Upper lobe of right lung (tissue), 1 donor: Measurements from ENCODE around the gene RBPJL. TPM values are rescaled to one million over a fixed set of nuclear protein-coding genes. Genes with fewer than 3 reads are reported as not detected.

Experiments used
- ATAC-seq: fragments of 200-7000 bp; cut with Tn5 transposase; one replicate; pipeline ENCODE4 v1.9.1; 2020; ENCODE audit warnings: mild to moderate bottlenecking, moderate library complexity
- DNase-seq: peaks from one replicate; pipeline ENCODE4 v3.0.0-alpha.2; 2020
- H3K27ac ChIP-seq: fragments of 200-600 bp; one replicate; pipeline ENCODE4 v1.8.0; 2022
- H3K27me3 ChIP-seq: fragments of 200-600 bp; one replicate; pipeline ENCODE4 v1.8.0; 2022; ENCODE audit warnings: mild to moderate bottlenecking
- H3K36me3 ChIP-seq: fragments of 200-600 bp; one replicate; pipeline ENCODE4 v1.8.0; 2022
- H3K4me1 ChIP-seq: fragments of 200-600 bp; one replicate; pipeline ENCODE4 v1.8.0; 2022
- H3K4me3 ChIP-seq: fragments of 200-600 bp; one replicate; pipeline ENCODE4 v1.8.0; 2022; ENCODE audit warnings: mild to moderate bottlenecking
- H3K9me3 ChIP-seq: fragments of 200-600 bp; one replicate; pipeline ENCODE4 v1.8.0; 2022
- intact Hi-C: fragments of 100-400 bp; cut with DNase I; formaldehyde crosslinking; loops from one replicate; pipeline ENCODE4 v1.11.0; 2022
- long read RNA-seq: library from polyadenylated mRNA; unstranded; transcript quantifications from one replicate; pipeline ENCODE4 v2.0.0, GENCODE V29; 2021
- total RNA-seq: library from RNA; stranded (reverse); fragmentation: NEBNext Ultra II Directional; extraction: Animal tissue kit (Norgen Biotek cat#: 25700); gene quantifications from one replicate; pipeline ENCODE4 v1.2.1, GENCODE V29; 2021
- TF ChIP-seq, protein P1 (sequence below): fragments of 200-600 bp; IDR thresholded peaks from one replicate; pipeline ENCODE4 v1.8.0; 2022; ENCODE audit warnings: antibody characterized with exemption
- donor health status: DM: no; HTN: yes; CAD: no; lungs with severe emphysema.

Gene RBPJL, protein sequence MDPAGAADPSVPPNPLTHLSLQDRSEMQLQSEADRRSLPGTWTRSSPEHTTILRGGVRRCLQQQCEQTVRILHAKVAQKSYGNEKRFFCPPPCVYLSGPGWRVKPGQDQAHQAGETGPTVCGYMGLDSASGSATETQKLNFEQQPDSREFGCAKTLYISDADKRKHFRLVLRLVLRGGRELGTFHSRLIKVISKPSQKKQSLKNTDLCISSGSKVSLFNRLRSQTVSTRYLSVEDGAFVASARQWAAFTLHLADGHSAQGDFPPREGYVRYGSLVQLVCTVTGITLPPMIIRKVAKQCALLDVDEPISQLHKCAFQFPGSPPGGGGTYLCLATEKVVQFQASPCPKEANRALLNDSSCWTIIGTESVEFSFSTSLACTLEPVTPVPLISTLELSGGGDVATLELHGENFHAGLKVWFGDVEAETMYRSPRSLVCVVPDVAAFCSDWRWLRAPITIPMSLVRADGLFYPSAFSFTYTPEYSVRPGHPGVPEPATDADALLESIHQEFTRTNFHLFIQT
- total RNA-seq, result not detected
- long read RNA-seq, partial matches to known transcripts, result 0 of 1 reads
- long read RNA-seq, other reads (novel, unspliced or antisense), result 1 of 1 reads

DNA sequence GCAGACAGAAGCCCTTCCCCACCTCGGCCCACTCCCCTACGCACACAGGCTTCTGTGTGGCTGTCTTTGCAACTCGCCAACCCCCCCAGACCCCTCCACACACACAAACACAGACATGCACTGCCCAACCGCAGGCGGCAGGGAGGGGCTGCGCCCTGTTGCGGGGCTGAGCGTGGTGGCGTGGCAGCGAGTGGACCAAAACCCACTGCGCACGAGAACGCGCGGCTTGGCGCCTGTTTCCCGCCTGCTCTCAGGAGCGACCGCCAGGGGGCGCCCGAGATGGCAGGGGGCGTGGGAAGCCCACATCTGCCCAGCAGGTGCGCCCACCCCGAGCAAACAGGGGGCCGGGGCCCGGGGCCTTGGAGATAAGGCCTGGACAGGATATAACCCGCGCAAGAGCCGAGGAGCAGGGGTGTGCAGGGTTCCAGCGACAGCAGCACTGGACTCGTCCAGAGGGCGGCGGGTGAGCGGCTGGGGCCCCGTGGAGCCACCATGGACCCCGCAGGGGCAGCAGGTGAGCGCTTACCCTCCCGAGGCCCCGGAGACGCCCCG is at the start of gene RBPJL:
RBPJL (plus strand) TSS at position 410 of the 552 bp plus-strand sequence; CDS start at position 493, 83 bp downstream.
- TF ChIP-seq, protein P1, sequence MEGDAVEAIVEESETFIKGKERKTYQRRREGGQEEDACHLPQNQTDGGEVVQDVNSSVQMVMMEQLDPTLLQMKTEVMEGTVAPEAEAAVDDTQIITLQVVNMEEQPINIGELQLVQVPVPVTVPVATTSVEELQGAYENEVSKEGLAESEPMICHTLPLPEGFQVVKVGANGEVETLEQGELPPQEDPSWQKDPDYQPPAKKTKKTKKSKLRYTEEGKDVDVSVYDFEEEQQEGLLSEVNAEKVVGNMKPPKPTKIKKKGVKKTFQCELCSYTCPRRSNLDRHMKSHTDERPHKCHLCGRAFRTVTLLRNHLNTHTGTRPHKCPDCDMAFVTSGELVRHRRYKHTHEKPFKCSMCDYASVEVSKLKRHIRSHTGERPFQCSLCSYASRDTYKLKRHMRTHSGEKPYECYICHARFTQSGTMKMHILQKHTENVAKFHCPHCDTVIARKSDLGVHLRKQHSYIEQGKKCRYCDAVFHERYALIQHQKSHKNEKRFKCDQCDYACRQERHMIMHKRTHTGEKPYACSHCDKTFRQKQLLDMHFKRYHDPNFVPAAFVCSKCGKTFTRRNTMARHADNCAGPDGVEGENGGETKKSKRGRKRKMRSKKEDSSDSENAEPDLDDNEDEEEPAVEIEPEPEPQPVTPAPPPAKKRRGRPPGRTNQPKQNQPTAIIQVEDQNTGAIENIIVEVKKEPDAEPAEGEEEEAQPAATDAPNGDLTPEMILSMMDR, result peak; percentile 82
- Histone ChIP-seq H3K36me3 (no peaks in the 10 kb centered on the region), H3K4me1 (no peaks in the 10 kb centered on the region), H3K4me3 (no peak within 1 kb of the TSS), H3K27ac (no peak within 1 kb of the TSS), H3K9me3 (no peaks in the 10 kb centered on the region), H3K27me3 (peaks cover 23% of the 10 kb centered on the region)
- intact Hi-C loops, result no loop called here
- peak; percentile 55 for ATAC-seq
- DNase-seq, result no peak

DNA sequence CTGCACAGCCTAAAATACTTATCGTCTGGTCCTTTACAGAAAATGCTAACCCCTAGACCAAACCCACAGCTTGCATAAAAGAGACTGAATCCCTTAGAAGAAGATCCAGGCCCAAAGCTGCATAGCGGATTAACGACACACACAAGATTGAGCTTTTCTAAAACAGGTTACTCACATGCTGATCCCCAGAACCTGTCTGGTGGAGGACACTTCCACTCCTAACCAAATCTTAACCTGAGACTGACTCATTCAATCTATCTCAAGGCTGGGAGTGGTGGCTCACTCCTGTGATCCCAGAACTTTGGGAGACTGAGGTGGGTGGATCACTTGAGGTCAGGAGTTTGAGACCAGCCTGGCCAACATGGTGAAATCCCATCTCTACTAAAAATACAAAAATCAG is 49.5 kb upstream of the RBPJL start:
- no peak overlapping the region for H3K4me3 ChIP-seq
- H3K27me3 ChIP-seq, result no peaks in the 10 kb centered on the region
- H3K9me3 ChIP-seq, result no peaks in the 10 kb centered on the region
- intact Hi-C loops, result no loop called here
- DNase-seq (no peak), ATAC-seq (no peak)
- H3K27ac ChIP-seq, result no peak overlapping the region
- TF ChIP-seq, protein P1, result no peak
- H3K4me1 ChIP-seq, result peaks cover 6% of the 10 kb centered on the region
- H3K36me3 ChIP-seq, result no peaks in the 10 kb centered on the region

DNA sequence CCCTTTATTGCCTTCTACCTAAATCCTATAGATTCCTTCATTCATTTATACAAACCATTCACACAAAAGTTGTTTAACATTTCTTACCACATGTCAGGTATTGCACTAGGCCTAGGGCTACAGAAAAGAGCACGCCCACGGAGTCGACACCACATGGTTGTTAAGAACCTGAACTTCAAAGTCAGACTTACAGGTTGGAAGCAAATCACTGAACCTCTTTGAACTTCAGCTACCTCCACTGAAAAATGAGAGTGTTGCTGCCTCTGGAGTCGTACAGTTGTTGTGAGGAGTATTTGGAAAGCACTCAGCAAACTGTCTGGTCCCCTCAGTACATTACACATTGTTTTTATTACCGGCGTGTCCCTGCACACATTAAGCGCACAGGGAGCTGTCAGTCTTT is 48.9 kb upstream of the RBPJL start:
- TF ChIP-seq, protein P1, result no peak
- Histone ChIP-seq H3K4me3 (no peak overlapping the region), H3K27me3 (no peaks in the 10 kb centered on the region), H3K9me3 (no peaks in the 10 kb centered on the region), H3K27ac (no peak overlapping the region), H3K4me1 (peaks cover 6% of the 10 kb centered on the region), H3K36me3 (no peaks in the 10 kb centered on the region)
- DNase-seq (no peak), ATAC-seq (no peak)
- intact Hi-C loops, result no loop called here

DNA sequence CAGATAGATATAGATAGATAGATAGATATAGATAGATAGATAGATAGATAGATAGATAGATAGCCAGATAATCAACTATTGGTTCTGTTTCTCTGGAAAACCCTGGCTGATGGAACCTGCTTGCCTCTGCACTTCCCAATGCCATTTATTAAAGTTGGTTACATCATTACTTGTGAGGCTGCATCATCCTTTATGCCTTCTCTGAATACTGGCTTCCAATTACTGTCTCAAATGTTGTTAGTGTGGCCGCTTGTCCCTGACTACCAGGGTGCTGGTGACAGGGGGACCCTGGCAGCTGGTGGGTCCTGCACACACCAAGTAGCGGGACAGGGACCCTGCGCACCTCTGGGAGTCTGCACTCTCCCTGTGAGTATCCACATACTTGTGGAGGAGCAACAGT is 48.4 kb upstream of the RBPJL start:
- DNase-seq (no peak), ATAC-seq (no peak)
- H3K4me1 ChIP-seq, result peaks cover 6% of the 10 kb centered on the region
- TF ChIP-seq, protein P1, result no peak
- H3K36me3 ChIP-seq, result no peaks in the 10 kb centered on the region
- H3K27ac ChIP-seq, result no peak overlapping the region
- intact Hi-C loops, result no loop called here
- no peaks in the 10 kb centered on the region for H3K9me3 ChIP-seq
- no peak overlapping the region for H3K4me3 ChIP-seq
- H3K27me3 ChIP-seq, result no peaks in the 10 kb centered on the region

DNA sequence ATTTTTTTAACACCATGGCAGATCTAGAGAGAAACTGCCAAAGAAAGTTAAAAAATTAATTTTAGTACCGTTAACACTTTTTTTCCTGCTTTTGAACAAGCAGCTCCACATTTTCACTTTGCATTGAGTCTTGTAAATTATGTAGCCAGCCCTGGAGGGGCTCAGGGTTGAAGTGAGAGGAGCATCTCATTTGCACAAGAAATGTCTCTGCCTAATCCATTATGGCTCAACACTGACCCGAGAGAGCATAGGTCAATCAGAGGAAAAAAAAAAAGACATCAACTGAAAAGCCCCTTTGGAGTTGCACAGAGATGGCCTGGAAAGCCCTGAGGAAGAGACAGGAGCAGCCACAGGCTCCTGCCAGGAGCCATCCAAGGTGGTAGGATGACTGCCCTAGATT is 48.0 kb upstream of the RBPJL start:
- Histone ChIP-seq H3K36me3 (no peaks in the 10 kb centered on the region), H3K27ac (no peak overlapping the region), H3K27me3 (no peaks in the 10 kb centered on the region), H3K9me3 (no peaks in the 10 kb centered on the region), H3K4me3 (no peak overlapping the region), H3K4me1 (peaks cover 6% of the 10 kb centered on the region)
- TF ChIP-seq, protein P1, result no peak
- intact Hi-C loops, result no loop called here
- ATAC-seq, result no peak
- DNase-seq, result no peak
